T-helper 1 cell (primary cell): Measurements from ENCODE around the gene FITM2.
A peak's percentile ranks its signal among the peaks of the same experiment; 100 is the strongest.

Experiments
- DNase-seq, 5 donors: peaks; one replicate each; pipeline ENCODE4 v3.0.0-alpha.2; 2012 to 2020

FITM2 gene

DNA sequence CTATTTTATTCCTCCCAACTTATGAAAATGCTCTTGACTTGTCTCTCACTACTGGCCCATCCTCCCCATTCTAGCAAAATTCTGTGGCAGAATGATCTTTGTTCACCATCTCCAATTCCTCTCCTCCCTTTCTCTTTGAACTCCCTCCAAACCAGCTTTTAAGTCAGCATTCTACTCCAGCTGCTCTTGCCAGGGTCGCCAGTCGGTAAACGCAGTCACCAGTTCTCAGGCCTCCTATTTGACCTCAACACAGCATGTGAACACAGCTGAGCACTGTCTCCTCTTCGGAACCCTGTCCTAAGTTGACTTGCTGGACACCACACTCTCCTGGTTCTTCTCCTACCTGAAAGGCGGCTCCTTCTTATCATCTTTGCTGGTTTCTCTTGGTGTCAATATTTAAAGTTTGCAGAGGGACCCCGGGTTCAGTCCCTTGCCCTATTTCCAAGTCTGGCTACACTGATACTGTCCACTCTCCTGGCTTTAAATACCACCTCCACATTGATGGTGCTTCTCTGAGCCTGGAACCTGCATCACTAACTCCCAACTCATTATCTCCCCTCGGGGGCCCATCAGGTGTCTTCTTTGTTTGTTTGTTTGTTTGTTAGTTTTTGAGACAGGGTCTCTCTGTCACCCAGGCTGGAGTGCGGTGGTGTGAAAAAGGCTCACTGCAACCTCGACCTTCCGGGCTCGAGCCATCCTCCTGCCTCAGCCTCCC, 36.5 kb downstream of the FITM2 start:
- DNase-seq: no peak

DNA sequence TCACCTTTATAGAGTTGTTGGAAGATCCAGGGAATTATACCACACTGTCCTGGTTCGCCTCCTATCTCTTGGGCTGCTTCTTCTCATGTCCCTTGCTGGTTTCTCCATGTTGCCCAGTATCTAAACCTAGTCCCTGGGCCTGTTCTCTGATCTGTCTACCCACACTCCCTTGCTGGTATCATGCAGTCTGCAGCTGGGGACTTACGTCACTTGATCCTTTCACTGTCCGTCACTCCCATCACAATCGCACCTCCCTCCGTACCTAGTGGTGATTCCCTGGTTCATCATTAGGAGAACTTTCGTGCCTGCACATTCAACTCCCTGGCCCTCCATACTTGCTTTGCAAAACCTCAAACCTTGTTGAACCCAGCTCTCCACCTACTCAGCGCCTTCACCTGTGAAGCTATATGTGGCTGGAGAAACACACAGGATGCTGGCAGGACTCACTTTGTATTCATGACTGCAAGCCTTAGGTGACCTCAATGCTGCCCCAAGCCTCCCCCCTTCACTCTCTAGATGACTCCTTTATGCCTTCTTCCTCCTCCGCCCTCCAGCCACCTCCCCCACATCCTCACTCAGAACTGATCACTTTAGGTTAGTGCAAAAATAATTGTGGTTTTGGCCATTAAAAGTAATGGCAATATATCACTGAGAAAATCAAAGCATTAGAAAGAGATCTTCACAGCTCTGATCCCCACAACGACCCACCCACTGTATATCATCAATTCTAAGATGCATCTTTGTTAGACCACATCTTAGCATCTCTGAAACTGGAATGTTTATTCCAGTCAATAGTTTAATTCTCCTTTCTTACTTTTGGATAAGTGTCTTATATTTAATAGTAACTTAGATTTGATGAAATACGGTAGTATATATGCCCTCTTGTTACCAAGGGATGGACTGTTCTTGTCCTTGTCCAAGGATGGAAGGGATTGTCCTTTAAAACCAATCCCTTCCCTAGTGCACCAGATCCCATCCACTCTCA, 37.5 kb downstream of the FITM2 start:
- no peak for DNase-seq

DNA sequence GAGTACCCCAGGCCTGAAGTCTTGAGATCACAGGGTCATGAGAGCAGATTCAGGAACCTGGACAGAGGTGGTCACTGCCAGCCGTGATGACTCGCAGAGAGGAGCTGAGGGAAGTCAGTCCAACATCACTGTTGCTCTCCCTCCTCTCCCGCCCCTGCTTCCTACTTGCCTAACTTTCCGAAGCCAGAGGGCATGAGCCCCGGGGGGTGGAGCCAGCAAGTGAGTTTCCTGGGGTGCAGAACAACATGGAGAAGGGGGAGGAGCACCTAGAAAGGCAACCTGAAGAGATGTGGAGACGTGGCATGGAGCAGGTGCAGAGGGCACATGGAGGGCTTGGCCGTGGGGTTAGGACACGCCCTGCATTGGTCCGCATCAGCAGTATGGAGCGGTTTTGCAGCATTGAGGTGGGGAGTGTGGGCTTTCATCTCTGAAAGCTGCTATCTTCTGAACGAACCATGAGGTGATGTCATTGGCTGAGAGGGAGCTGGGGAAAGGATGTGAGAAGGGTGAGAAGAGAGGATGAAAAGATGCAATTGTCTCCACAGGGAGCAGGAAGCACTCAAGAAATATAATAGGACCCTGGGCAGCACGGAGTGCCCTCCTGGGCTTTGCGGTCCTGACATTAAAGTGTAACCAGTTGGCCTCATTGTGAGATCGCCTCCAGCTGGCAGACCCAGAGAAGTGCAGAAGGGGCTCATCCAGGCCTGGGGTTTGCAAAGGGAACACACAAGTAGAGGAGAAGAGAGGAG, 38.9 kb downstream of the FITM2 start:
- DNase-seq: peak in 1 of 5 donors; percentile 5

DNA sequence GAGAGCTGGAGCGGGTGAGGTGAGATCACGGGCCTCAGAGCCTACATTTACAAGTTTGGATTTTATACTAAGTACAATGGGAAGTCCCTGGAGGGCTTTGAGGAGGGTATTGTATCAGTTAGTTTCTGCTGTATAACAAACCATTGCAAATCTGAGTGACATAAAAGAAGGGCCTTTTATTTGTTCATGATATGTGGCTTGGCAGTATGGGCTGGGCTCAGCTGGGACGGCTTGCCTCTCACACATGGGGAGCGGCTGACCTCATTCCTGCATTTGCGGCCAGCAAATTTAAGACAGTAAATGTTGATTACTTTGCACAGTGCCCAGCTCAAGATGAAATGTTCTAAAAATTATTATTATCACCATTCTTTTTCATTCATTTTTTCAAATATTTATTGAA, 42.2 kb downstream of the FITM2 start:
- no peak for DNase-seq

DNA sequence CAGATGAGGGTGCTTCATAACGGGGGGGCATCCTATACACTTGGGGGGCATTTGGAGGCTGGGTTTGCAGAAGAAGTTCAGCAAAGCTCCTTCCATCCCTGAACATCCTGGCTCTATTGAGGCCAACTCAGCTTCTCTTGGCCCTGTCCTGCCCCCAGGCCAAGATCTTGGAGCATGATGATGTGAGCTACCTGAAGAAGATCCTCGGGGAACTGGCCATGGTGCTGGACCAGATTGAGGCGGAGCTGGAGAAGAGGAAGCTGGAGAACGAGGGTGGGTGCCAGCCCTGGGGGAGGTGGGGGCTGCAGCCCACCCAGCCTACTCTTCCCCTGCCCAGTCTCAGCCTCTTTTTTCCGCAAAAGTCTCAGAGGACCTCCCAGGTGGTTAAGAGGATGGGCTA, 46.7 kb downstream of the FITM2 start:
- DNase-seq: no peak

DNA sequence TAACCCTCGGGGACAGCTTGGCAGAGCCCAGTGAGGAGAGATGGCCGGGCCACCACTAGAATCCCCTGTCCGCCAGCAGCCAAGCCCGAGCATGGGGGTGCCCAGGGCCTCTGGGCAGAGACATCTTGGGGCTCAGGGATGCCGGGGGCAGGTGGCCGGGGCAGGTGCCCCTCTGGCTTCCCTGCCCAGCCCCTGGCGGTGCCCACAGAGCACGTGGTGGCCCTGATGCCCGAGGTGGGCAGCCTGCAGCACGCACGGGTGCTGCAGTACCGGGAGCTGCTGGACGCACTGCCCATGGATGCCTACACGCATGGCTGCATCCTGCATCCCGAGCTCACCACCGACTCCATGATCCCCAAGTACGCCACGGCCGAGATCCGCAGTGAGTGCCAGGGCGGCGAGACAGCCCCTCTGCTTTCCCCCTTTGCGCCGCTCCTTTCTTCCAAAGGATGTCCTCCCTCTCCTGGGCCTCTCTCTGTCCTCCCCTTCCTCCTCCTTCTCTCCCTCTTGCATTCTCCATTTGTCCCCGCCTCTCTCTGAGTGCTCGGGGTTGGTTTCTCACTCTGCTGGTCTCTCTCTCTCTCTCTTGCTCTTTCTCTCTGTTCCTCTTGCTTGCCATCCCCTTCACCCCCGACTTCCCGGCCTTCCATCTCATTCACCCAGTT, 52.6 kb downstream of the FITM2 start:
- DNase-seq: no peak

DNA sequence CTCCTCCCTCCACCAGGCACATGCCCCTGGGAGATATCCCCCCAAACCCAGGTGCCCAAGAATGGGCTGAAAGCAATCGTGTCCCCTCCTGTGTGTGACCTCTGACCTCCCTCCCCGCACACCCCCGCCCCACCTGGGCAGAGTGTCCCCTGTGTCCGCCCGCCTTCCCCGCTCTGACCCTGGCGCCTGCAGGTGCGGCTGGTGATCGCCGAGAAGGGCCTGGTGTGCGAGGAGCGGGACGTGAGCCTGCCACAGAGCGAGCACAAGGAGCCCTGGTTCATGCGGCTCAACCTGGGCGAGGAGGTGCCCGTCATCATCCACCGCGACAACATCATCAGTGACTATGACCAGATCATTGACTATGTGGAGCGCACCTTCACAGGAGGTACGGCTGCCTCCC, 54.0 kb downstream of the FITM2 start:
- no peak for DNase-seq

DNA sequence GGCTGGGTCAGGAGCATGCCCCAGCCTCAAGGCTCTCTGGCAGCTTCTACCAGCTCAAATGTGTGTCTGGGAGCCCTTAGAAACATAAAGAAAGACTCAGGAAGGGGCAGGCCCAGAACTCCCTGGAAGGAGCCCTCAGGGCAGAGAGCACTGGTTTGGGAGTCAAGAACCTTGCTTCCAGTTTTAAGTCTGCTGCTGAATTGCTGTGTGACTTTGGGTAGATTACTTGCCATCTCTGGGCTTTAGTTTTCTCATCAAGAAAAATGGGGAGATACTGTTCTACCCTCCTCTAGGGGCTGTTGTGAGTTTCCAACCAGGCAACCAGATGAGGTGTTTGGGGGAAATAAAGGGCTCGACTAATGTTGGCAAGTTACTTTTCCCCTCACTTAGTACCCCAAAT, 55.1 kb downstream of the FITM2 start:
- no peak for DNase-seq

DNA sequence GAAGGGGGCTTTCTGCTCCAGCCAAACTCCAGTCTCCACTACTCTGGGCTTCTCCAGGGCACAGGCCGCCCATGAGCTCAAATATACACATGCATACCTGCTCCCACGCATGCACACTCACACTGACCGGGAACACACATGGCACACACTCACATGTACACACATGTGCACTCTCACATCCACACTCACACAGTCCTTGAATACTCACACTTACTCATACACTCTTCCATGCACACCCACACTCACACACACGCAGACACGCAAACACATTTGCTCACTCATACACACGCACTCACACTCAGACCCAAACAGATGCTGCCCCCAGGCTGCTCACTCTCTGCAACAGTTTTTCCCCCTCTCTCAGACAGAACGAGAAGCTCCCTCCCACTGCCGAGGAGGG, 56.9 kb downstream of the FITM2 start:
- no peak for DNase-seq

DNA sequence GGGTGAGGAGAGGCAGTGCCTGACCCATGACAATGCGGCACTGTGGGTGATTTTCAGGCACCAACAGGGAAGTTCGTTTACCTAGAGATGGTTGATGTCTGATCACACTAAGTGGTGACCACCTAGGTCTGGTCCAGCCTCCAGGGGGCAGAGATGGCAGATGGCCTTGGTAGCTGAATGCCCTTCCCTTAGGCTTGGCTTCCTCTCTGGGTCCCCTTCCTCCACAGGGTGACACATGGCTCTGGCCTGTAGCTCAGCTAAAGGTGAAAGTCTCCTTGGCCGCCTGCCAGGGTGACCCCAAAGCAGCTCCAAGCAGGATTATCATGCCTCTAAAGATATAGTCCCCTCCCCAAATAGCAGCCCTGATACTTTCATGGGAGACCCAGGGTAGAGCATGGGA, 57.5 kb downstream of the FITM2 start:
- no peak for DNase-seq
